Uterus (tissue), 2 donors: ENCODE results near the gene STXBP1.

ENCODE experiments used
- CTCF ChIP-seq, 4 experiments: fragments of 200-600 bp in 2 of 4; fragments of 450-650 bp in 2 of 4; sonication (generic) in 2 of 4; IDR thresholded peaks; one replicate each; pipeline ENCODE4 v1.5.1; 2016 to 2019; ENCODE audit warnings: antibody characterized with exemption in 4 of 4, mild to moderate bottlenecking in 2 of 4, moderate library complexity in 1 of 4
- POLR2A ChIP-seq, 2 donors: fragments of 450-650 bp; IDR thresholded peaks; one replicate each; pipeline ENCODE4 v1.6.1; 2016; ENCODE audit warnings: antibody characterized with exemption in 2 of 2, mild to moderate bottlenecking in 1 of 2, moderate library complexity in 1 of 2

- TF ChIP-seq CTCF (IDR thresholded peaks at IDR 0.05) (no peak), POLR2A (IDR thresholded peaks at IDR 0.05) (no peak)
Measured at GRCh38 chr9:127611603-127611898, 526 bp upstream of the STXBP1 start.
